ENCODE measurements around the gene ATXN1.
"Not testable (repeated sequence)": the region's sequence is repeated elsewhere in the genome, so short reads cannot be mapped to it uniquely, and the experiment has no call there.

The ATXN1 gene

GRCh38 chr6:16725145-16725864 lies 36.0 kb downstream of the ATXN1 start:
- no peak for DNase-seq (ENCODE audit: low read depth in 1 of 2, low spot score in 1 of 2)

DNA sequence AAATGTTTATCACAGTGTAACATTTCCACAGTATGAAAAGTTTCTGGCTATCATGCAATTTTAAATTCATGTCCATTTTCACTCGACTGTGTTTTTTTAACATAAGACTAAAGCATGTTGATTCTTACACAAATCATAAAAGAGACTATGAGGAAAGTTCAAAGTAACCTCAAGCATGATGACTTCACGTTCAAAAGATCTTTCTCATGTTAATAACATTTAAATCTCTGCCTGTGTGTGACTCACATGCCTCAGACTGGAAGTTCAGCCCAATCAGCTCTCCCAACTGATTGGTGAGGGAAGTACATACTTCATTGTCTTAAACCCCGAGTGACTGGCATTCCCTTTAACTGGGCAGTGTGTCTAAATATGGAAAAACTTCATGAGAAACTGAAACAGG lies 37.4 kb downstream of the ATXN1 start:
- DNase-seq (ENCODE audit: low read depth in 1 of 2, low spot score in 1 of 2): no peak

GRCh38 chr6:16723402-16723801 lies 37.9 kb downstream of the ATXN1 start:
- no peak for DNase-seq (ENCODE audit: low read depth in 1 of 2, low spot score in 1 of 2)

DNA sequence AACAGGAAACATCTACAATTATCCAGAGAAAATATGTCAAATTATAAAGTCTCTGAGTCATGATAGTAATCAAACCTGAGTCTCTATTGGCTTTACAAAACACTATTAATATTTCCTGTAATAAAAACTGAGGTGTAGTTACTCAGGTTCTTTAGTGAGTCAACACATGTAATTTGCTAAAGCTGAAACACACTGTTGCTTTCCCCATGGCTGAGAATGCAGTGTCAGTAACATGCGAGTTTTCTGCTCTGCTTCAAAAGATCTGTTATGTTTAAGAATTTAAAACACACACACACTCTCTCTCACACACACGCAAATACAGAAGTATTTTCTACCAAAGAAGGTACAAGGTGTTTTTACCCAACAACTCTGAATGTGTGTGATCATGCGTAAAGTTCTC lies 38.6 kb downstream of the ATXN1 start:
- no peak for DNase-seq (ENCODE audit: low read depth in 1 of 2, low spot score in 1 of 2)

- no peak for DNase-seq (ENCODE audit: low read depth in 1 of 2, low spot score in 1 of 2)
Measured at GRCh38 chr6:16721977-16722376, 39.3 kb downstream of the ATXN1 start.

GRCh38 chr6:16720861-16721260 lies 40.4 kb downstream of the ATXN1 start:
- DNase-seq (ENCODE audit: low read depth in 1 of 2, low spot score in 1 of 2): no peak

- DNase-seq (ENCODE audit: low read depth in 1 of 2, low spot score in 1 of 2): no peak
Measured at GRCh38 chr6:16719488-16719887, 41.8 kb downstream of the ATXN1 start.

DNA sequence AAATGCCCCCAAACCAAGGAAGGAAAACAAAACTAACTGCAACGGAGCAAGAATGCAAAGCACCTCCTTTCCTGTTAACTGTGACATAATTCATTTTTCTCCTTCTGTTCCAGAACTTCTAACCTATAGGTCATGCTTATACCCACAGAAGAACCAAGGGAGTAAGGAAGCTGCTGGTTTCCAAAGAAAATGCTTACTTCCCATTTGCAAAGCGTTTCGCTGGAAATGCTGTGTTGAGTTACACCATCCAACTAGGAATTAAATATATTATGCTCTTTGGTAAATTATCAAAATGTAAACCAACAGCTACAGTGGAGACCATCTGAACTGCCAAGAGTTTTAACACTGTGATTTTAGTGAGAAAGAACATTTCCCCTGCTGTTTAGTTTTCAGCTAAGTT lies 42.9 kb downstream of the ATXN1 start:
- DNase-seq (ENCODE audit: low read depth in 1 of 2, low spot score in 1 of 2): no peak

DNA sequence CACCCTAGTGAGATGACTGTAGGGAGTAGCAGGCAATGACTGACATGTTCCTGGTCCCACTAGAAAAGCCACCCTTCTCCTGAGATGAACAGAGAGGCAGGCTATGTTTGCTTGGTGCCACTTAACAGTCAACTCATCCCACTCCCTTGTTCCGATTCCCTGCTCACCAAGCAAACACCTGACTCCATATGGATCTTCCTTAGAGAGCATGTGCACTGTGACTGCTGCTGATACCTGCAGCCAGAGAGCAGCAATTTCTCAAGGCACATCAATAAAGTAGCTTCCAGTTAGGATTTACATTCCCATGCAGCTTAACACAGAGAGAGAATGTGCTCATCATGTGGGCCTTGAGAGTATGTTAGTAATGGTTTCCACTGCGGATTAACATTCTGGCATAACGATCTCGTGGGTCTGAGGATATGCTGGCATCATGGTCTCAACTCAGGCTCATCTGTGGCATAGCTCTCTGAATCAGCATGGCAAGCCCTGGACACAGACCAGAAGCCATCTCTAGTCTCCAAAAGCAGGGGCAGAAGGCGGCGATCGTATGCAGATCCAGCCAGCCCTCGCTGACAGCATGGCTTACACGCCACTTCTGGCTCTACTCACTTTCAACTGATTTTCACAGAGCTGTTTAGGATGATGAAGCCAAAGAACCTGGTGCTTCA lies 43.9 kb downstream of the ATXN1 start:
- DNase-seq (ENCODE audit: low read depth in 1 of 2, low spot score in 1 of 2): no peak

- no peak for DNase-seq (ENCODE audit: low read depth in 1 of 2, low spot score in 1 of 2)
Measured at GRCh38 chr6:16716321-16716858, 44.9 kb downstream of the ATXN1 start.

DNA sequence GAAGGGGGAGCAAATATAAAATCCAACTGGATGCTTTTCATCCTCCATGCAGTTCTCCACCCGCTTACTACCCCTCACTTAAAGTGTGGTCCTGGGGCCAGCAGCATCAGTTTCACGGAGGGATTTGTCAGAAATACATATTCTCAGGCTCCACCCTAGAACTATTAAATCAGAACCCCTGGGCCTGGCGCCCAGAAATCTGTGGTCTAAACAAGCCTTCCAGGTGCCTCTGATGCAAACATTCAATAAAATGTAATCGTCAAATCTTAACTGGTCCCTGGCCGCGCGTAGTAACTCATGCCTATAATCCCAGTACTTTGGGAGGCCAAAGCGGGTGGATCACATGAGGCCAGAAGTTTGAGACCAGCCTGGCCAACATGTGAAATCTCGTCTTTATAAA lies 47.7 kb downstream of the ATXN1 start:
- no peak for DNase-seq (ENCODE audit: low read depth in 1 of 2, low spot score in 1 of 2)

DNA sequence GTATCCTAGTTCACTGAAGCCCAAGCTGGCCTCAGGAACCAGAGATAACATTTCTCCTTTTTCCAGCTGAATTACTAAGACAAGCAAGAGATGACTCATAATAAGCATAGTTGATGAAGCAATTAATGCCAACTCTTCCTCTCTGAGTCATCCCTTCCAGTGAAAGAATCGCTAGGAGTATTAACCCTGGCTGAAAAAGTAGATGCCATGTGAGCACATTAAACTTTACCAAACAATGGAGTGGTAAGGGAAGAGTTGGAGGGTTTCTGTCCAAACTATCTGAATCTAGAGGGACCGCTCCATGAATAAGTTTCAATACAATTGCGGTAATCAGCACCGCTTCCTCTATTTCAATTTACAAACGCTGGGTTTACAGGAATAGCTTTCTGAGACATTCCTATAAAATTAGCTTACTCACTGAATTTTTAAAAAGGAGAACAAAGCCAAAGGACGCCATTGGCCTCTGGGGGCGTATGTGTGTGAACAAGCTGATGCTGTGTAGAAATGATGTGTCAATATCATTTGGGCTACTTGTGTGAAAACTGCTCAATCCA lies 48.3 kb downstream of the ATXN1 start:
- DNase-seq (ENCODE audit: low read depth in 1 of 2, low spot score in 1 of 2): peak in 1 of 2 donors; percentile 41

- DNase-seq (ENCODE audit: low read depth in 1 of 2, low spot score in 1 of 2): peak in 1 of 2 donors; percentile 46
Measured at GRCh38 chr6:16712255-16712930, 48.9 kb downstream of the ATXN1 start.

DNA sequence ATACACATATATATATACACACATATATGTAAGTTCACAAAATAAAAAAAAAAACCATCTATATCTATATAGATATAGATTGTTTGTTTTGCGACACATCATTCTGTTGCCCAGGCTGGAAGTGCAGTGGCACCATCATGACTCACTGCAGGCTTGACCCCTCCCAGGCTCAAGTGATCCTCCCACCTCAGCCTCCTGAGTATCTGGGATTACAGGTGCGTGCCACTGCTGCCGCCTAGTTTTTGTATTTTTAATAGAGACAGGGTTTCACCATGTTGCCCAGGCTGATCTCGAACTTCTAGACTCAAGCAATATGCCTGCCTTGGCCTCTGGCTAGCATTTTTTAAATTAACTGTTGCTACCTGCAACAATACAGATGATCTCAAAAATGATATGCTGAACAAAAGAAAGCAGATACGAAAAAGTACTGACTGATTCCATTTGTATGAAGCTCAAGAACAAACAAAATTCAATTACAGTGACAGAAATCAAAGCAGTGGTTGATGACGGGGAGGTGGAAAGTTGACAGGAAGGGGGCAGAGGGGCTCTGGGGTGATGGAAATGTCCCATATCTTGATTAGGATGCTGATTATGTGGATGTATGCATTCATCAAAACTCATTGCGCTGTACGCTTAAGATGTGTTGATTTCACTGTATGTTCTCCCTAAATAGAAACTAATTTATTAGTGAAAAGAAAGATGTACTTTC lies 49.6 kb downstream of the ATXN1 start:
- no peak for DNase-seq (ENCODE audit: low read depth in 1 of 2, low spot score in 1 of 2)

DNA sequence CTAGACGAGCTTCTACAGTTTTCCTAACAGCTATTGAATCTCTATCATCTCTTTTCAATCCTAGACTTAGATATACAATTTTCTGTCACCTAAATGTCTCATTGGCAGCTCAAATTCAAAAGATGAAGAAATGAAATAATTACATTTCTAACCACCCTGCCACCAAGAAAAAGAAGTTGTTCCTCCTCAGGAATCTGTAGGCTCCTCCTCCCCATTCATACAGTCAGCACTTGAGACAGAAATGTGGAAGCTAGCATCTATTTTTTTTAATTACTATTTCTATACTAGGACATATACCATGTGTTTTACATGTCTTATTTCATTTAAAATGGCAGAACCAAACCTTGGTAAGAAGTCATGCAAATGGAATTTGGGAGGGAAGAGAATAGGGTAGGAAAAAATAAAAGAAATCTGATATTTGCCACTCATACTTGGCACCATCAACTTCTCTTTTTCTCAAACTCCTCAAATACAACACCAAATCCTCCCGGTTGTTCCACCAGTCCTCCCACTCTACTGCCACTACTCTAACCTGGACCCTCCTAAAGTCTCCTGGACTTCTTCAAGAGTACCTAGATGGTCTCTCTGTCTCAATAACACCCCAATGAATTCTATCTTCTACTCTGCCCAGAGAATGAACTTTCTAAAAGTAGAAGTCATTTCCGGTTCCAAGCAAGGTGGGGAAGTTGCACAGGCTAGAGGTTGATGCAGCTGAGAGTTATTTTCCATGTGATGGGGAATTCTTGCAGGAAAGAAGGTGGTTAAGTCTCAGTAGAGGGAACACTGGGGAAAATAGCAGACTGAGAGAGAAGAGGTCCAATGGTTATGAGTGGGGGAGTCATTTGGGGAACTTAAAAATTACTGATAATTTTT lies 54.1 kb downstream of the ATXN1 start:
- DNase-seq (ENCODE audit: low read depth in 1 of 2, low spot score in 1 of 2): no peak

- not testable (repeated sequence) for DNase-seq (ENCODE audit: low read depth in 1 of 2, low spot score in 1 of 2)
Measured at GRCh38 chr6:16706491-16706890, 54.8 kb downstream of the ATXN1 start.

DNA sequence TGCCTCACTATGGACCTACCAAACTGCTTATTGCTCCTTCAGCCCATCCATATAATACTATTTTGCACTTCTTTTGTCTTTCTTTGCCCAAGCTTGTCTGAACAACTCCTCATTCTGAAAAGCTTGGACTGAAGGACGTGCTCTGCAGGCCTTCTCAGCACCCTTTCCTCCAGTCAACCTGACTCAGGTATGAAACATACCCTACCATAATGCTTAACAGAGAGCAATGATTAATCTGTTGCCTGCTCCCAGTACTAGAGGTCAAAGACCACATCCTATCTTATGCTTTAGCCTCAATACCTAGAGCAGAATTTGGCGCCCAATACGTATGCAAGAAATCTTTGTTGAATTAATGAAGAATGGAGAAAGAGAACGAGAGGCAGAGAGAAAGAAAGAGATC lies 55.2 kb downstream of the ATXN1 start:
- DNase-seq (ENCODE audit: low read depth in 1 of 2, low spot score in 1 of 2): no peak

DNA sequence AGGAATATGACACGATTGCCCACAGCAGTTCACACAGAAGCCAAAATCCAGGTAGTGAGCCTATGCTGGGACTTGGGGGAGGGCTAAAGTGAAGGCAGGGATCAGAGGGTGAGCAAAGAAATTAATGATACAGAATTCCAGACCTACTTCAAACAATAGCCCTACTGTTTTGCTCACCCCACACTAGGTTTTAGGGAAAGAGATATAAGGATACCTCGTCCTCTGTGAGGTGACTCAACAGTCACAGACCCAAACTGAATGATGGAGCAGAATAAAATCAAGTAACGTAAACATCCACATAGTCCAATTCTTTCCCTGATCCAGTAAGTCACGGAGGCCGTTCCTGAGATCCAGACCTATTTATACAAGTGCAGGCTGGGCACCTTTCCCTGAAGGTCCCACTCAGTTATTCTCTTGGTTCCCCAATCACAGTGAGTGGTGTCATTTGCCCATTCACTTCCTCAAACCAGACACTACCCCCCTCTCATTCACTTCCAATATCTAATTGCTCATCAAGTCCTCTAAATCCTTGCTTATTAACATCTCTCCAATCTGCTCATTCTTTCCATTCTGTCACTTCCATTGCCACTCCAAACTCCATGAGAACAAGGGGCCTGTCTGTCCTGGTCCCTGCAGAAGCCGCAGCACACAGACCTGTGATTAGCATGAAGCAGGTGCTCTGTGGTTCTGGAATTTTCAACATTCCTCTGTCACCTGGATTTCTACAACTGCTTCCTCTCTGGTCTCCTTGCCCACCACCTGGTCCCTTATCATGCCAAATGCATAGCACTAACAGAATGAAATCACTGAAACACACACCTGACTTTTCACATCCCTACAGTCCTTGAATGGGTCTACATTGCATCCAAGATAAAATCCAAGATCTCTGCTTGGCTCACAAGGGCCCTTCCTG lies 55.9 kb downstream of the ATXN1 start:
- no peak for DNase-seq (ENCODE audit: low read depth in 1 of 2, low spot score in 1 of 2)

DNA sequence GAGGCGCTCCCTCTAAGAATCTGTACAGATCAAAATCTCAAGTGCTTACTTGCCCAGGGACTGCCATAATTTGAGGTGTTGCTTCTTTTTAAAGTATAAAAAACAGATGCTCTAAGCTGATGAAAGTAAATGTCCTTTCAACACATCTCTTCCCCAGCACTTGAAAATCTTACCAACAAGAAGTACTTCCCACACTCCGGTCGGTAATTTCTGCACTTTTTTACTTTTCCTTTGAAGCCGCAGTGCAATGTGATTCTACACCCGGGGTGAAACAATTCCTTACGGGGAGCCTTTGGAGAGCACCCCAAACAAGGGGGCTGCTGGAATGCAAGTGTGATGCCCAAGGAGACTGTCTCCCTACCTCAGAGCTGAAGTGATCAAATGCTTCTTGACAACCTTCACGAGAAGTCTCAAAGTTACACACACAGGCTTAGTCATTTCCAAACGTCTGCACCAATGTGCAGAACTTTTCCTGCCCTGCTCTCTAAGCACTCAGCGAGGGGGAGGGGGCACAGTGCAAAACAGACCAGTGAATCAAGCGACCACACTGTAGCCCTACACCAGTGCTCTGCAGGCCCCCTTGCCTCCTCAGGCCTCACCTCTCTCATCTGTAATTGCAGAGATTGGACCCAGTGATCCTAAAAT lies 56.7 kb downstream of the ATXN1 start:
- no peak for DNase-seq (ENCODE audit: low read depth in 1 of 2, low spot score in 1 of 2)

All from activated CD4-positive, alpha-beta T cell treated with anti-CD3 and anti-CD28 coated beads, Interleukin-2, amount 50 U/mL, for 24 hours (primary cell).